HG03439 (cell line): ENCODE data around the gene IFITM1.
"Not testable (repeated sequence)": the region's sequence is repeated elsewhere in the genome, so short reads cannot be mapped to it uniquely, and the experiment has no call there.

Experiments used
- ATAC-seq: cut with Tn5 transposase; IDR thresholded peaks from one replicate; pipeline ENCODE4 v1.9.1; 2021; ENCODE audit warnings: mild to moderate bottlenecking, moderate library complexity; ENCODE audit not compliant: unreplicated experiment

IFITM1 gene

GRCh38 chr11:293852-294661 lies 19.8 kb upstream of the IFITM1 start:
- ATAC-seq, result no peak

GRCh38 chr11:294780-295179 lies 19.1 kb upstream of the IFITM1 start:
- no peak for ATAC-seq

GRCh38 chr11:295351-296170 lies 18.3 kb upstream of the IFITM1 start:
- ATAC-seq, result no peak

- ATAC-seq, result no peak
These were observed 17.4 kb upstream of the IFITM1 start for GRCh38 chr11:296171-297050.

GRCh38 chr11:297051-297585 lies 16.7 kb upstream of the IFITM1 start:
- no peak for ATAC-seq

- ATAC-seq, result no peak
These were observed 16.0 kb upstream of the IFITM1 start for GRCh38 chr11:297586-298405.

GRCh38 chr11:298406-299065 lies 15.3 kb upstream of the IFITM1 start:
- ATAC-seq, result no peak

- no peak for ATAC-seq
These were observed 14.6 kb upstream of the IFITM1 start, which contains the start of gene IFITM5 for GRCh38 chr11:299081-299891. IFITM5 (minus strand) TSS chr11:299526; CDS start chr11:299490, 36 bp downstream.

- no peak for ATAC-seq
These were observed 13.7 kb upstream of the IFITM1 start for GRCh38 chr11:299951-300735.

- no peak for ATAC-seq
These were observed 10.5 kb upstream of the IFITM1 start for GRCh38 chr11:303363-303762.

GRCh38 chr11:304061-304506 lies 9.8 kb upstream of the IFITM1 start:
- no peak for ATAC-seq

GRCh38 chr11:304915-305843 lies 8.7 kb upstream of the IFITM1 start:
- ATAC-seq, result no peak

- ATAC-seq, result no peak
These were observed 8.0 kb upstream of the IFITM1 start for GRCh38 chr11:305844-306211.

GRCh38 chr11:306645-307371 lies 7.0 kb upstream of the IFITM1 start:
- no peak for ATAC-seq

GRCh38 chr11:307766-308708 lies 5.8 kb upstream of the IFITM1 start, which contains the start of gene IFITM2:
IFITM2 (plus strand) TSS chr11:307816; CDS start chr11:308193, 377 bp downstream.
- not testable (repeated sequence) for ATAC-seq
